MM.1S (cell line): ENCODE results near the gene SPAST.

Experiments
- CTCF ChIP-seq: fragments of 300-600 bp; sonication (generic); IDR thresholded peaks from 2 replicates; pipeline ENCODE4 v1.5.1; 2016; ENCODE audit warnings: antibody characterized with exemption, low read length, mixed read lengths
- EZH2 ChIP-seq: fragments of 300-600 bp; sonication (generic); optimal IDR thresholded peaks from 2 replicates; pipeline ENCODE3; 2017; ENCODE audit warnings: low read depth, mild to moderate bottlenecking, antibody characterized with exemption, low read length, mixed read lengths

DNA sequence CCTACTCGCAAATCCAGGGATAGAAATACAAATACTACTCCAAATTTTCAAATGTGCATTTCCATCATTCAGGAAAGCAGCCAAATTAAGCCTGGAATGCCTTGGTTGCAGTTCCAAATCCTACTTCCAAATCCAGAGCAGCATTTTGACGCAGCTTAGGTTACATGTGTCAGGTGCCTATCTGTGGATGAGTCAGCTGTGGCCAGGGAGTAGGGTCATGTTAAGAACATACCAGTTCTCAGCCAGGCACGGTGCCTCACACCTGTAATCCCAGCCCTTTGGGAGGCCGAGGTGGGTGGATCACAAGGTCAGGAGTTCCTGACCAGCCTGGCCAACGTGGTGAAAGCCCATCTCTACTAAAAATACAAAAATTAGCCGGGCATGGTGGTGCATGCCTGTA, 119.3 kb downstream of the SPAST start:
- TF ChIP-seq EZH2: no peak
- TF ChIP-seq CTCF: no peak
